HG03097 (cell line): ENCODE data around the gene CYP27C1.
"Not testable (repeated sequence)": the region's sequence is repeated elsewhere in the genome, so short reads cannot be mapped to it uniquely, and the experiment has no call there.

Source experiments
- ATAC-seq: cut with Tn5 transposase; IDR thresholded peaks from one replicate; pipeline ENCODE4 v1.9.1; 2021; ENCODE audit not compliant: unreplicated experiment, low FRiP score

Gene CYP27C1

GRCh38 chr2:127225186-127225960 is 5.3 kb upstream of the CYP27C1 start:
- no peak for ATAC-seq

DNA sequence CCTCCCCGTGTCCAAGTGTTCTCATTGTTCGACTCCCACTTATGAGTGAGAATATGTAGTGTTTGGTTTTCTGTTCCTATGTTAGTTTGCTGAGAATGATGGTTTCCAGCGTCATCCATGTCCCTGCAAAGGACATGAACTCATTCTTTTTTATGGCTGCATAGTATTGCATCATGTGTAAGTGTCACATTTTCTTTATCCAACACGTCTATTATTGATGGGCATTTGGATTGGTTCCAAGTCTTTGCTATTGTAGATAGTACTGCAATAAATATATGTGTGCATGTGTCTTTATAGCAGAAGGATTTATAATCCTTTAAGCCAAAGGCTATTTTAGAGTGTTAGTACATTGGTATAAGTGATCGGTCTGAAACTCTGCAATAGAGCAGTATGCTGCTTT is 4.0 kb upstream of the CYP27C1 start:
- ATAC-seq: not testable (repeated sequence)

DNA sequence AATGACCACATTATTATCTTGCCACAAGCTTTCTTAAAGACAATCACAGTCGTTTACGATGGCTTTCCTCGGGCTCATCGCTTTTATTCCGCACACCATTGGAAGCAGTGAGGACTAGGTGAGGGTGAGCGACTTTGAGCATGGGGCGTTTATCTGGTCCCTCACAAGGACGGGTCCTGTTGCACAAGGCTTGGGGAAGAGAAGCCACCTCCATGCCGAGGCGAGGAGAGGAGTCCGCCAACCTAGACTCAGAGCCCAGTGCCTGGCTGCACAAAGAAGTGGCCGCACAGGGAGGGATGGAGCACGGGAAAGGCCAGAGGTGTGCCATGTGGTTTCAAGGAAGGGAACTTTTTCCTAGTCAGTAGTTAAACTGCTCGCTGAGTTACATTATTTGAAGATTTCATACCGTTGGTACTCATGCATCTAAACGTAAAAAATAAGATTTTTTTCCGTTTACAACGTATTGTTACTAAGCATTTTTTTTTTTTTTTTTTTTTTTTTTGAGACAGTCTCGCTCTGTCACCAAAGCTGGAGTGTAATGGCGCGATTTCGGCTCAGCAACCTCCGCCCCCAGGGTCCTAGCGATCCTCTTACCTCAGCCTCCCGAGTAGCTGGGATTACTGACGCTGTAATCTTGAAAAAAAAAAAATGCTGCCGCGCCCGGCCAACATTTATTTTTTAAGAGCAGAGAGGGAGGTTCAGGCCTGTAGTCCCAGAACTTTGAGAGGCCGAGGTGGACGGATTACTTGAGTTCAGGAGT is 849 bp upstream of the CYP27C1 start:
- ATAC-seq: no peak

DNA sequence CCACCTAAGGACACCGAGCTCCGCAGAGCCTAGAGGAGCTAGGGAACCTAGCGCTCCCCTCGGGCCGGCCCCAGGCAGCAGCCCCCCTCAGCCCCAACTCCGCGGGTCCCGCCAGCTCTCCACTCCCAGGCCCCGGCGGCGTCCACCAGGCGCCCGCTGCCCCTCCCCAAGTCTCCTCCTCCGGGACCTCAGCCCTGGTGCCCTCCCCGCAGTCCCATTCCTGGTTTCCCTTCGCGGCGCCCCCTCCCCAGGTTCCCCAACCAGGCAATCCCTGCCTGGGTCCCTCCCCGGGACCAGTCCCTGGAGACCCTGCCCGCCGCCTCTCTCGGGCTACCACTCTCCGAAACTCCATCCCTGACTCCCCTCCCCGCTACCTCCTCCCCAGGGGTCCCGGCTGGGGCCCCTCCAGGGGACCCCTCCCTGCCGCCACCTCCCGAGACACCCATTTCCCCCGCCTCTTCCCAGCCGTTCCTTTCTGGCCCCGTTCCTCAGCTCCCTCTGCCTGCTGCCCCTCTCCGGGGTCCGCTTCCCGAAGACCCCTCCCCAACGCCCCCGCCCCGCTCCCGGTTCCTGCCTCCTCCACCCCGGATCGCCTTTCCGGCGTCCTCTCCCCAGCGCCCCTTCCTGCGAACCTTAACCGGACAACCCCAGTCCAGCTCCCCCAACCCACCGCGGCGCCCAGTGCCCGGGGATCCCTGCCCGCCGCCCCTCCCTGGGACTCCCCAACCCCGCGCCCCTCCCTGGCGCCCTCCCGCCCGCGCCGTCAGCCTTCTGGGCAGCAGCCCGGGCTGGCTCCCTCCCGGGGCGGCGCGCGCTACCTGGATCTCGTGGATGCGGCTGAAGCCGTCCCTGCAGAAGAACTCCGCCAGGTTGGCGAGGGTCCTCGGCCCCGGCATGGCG is 678 bp downstream of the CYP27C1 start:
- ATAC-seq: no peak

GRCh38 chr2:127218812-127219170 is 1.3 kb downstream of the CYP27C1 start:
- no peak for ATAC-seq

DNA sequence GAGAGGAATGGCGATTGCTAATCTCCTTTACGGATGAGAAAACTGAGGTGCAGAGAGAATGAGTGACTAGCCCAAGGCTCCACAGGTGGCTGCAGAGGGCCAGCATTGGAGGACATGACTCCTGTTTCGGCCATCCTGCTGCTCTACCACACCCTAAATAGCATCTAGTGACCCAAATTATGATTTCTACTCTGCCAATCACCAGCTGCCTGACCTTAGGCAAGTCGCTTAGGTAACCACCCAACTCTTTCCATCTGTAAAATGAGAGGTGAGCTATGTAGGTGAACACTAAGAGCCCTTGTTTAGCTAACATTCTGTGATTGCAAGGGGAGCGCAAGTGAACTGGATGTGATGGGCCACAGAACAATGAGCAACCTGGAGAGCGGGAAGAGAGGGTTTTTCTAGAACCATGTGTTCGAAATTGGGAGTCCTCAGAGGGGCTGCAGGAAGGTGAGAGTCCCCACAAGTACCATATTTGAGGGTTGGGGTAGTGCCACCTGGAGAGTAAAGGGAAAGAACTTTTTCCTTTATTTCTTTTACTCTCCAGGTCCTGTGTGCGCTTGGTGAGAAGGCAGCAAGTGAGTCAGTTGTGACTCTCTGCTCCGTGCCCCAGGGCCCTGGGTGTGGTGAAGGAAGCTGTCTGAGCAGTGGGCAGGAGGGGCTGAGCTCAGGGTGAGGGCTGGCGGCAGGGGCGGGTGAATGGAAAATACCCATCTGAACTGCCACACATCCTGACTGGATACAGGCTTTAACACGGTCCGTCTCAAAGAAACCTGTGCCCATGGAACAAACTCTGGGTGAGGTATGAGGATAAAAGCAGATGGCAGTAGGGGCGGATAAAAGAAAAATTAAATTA is 2.4 kb downstream of the CYP27C1 start:
- no peak for ATAC-seq

GRCh38 chr2:127216593-127216992 is 3.5 kb downstream of the CYP27C1 start:
- ATAC-seq: no peak

- ATAC-seq: no peak
These were observed 4.0 kb downstream of the CYP27C1 start for GRCh38 chr2:127216095-127216494.

GRCh38 chr2:127214201-127214600 is 5.9 kb downstream of the CYP27C1 start:
- not testable (repeated sequence) for ATAC-seq

- ATAC-seq: no peak
These were observed 11.8 kb downstream of the CYP27C1 start for GRCh38 chr2:127208313-127208712.

GRCh38 chr2:127205218-127206125 is 14.6 kb downstream of the CYP27C1 start:
- ATAC-seq: no peak

- ATAC-seq: no peak
These were observed 18.6 kb downstream of the CYP27C1 start for GRCh38 chr2:127201452-127201851.

DNA sequence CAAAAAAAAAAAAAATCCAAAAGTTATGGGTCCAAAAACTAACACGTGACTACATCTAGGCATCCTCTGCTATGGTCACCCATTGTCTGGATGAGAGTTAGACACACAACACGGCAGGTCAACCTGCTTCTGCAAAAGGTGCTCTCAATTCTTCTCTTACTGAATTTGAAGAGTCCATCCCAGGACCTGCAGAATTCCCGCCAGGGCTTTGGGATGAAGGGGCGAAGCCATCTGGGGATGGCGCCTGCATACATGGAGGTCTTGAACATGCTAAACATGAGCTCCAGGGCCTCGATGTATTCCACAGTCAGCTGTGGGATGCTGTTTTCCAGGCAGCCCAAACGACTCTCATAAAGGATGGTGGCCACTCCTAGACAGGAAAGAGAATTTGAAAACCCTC is 19.1 kb downstream of the CYP27C1 start:
- ATAC-seq: no peak

- ATAC-seq: no peak
These were observed 20.9 kb downstream of the CYP27C1 start for GRCh38 chr2:127199223-127199622.

GRCh38 chr2:127197475-127198385 is 22.4 kb downstream of the CYP27C1 start:
- ATAC-seq: peak; percentile 77

- ATAC-seq: no peak
These were observed 23.1 kb downstream of the CYP27C1 start for GRCh38 chr2:127196998-127197397.

- no peak for ATAC-seq
These were observed 23.6 kb downstream of the CYP27C1 start for GRCh38 chr2:127196549-127196948.
